ENCODE results near the gene SPNS2. TPM values are rescaled to one million over a fixed set of nuclear protein-coding genes. Genes with fewer than 3 reads are reported as not detected.
A peak's percentile ranks its signal among the peaks of the same experiment; 100 is the strongest.

SPNS2 gene
- polyA plus RNA-seq, 3 donors: 0.23 to 0.33 TPM; not detected in 1

GRCh38 chr17:4480929-4481898, 17.5 kb upstream of the SPNS2 start:
- WGBS (ENCODE audit: insufficient coverage): 11% methylated on average over 10 of the region's 14 CpGs
- peaks cover 34% of the 10 kb centered on the region for H3K4me1 Mint-ChIP-seq
- Histone ChIP-seq H3K27ac (ENCODE audit: low read depth in 1 of 2, low read length in 2 of 2) (peak overlapping the region; percentile 1 to 37), H3K27me3 (ENCODE audit: control insufficient read depth in 2 of 2, insufficient read depth in 2 of 2, low read length in 2 of 2) (no peaks in the 10 kb centered on the region), H3K9me3 (replicated peaks in 1 of 2; ENCODE audit: control insufficient read depth in 1 of 2, insufficient read depth in 1 of 2, low read length in 2 of 2) (no peaks in the 10 kb centered on the region), H2AFZ (ENCODE audit: insufficient read depth, low read depth, low read length, poor library complexity, severe bottlenecking) (peak overlapping the region; percentile 89), H3K4me1 (ENCODE audit: control insufficient read depth in 1 of 2, insufficient read depth in 2 of 2, low read length in 2 of 2) (peaks cover 23 to 25% of the 10 kb centered on the region in 2 donors), H3K9ac (ENCODE audit: insufficient read depth, low read length, poor library complexity, severe bottlenecking) (peak overlapping the region; percentile 47), H4K20me1 (ENCODE audit: insufficient read depth, low read length) (no peaks in the 10 kb centered on the region), H3K4me2 (replicated peaks; ENCODE audit: extremely low read depth, low read length, poor library complexity, severe bottlenecking) (peak overlapping the region; percentile 52), H3K79me2 (ENCODE audit: insufficient read depth, low read length) (no peaks in the 10 kb centered on the region), H3K4me3 (replicated peaks in 1 of 3; ENCODE audit: low read depth in 2 of 3, low read length in 3 of 3) (peak overlapping the region in 1 of 3 experiments; percentile 51), H3K36me3 (replicated peaks in 1 of 2; ENCODE audit: control insufficient read depth in 1 of 2, insufficient read depth in 2 of 2, low read length in 2 of 2) (no peaks in the 10 kb centered on the region)
- intact Hi-C loops (cut with micrococcal nuclease): no loop called here
- peak overlapping the region in 6 of 7 donors; percentile 48 to 82 (median 68) for H3K27ac Mint-ChIP-seq
- H3K9me3 Mint-ChIP-seq: peaks cover 0 to 1% (median 0%) of the 10 kb centered on the region in 7 donors
- peaks cover 0 to 8% of the 10 kb centered on the region in 2 donors for H3K36me3 Mint-ChIP-seq
- TF ChIP-seq CTCF (IDR thresholded peaks at IDR 0.05): no peak
- no peaks in the 10 kb centered on the region for H3K27me3 Mint-ChIP-seq (ENCODE audit: low read depth in 3 of 3)
- peak in 2 of 3 donors; percentile 19 to 30 for DNase-seq
- H3K4me3 Mint-ChIP-seq: peak overlapping the region; percentile 78 to 87

GRCh38 chr17:4482338-4483011, 16.2 kb upstream of the SPNS2 start:
- WGBS (ENCODE audit: insufficient coverage): 94% methylated on average over 9 of the region's 16 CpGs
- Histone ChIP-seq H3K27me3 (ENCODE audit: control insufficient read depth in 2 of 2, insufficient read depth in 2 of 2, low read length in 2 of 2) (no peaks in the 10 kb centered on the region), H3K27ac (ENCODE audit: low read depth in 1 of 2, low read length in 2 of 2) (no peak overlapping the region), H3K4me3 (replicated peaks in 1 of 3; ENCODE audit: low read depth in 2 of 3, low read length in 3 of 3) (no peak overlapping the region), H4K20me1 (ENCODE audit: insufficient read depth, low read length) (no peaks in the 10 kb centered on the region), H3K4me1 (ENCODE audit: control insufficient read depth in 1 of 2, insufficient read depth in 2 of 2, low read length in 2 of 2) (peaks cover 28 to 34% of the 10 kb centered on the region in 2 donors), H3K4me2 (replicated peaks; ENCODE audit: extremely low read depth, low read length, poor library complexity, severe bottlenecking) (no peak overlapping the region), H3K36me3 (replicated peaks in 1 of 2; ENCODE audit: control insufficient read depth in 1 of 2, insufficient read depth in 2 of 2, low read length in 2 of 2) (no peaks in the 10 kb centered on the region), H3K79me2 (ENCODE audit: insufficient read depth, low read length) (no peaks in the 10 kb centered on the region), H2AFZ (ENCODE audit: insufficient read depth, low read depth, low read length, poor library complexity, severe bottlenecking) (no peak overlapping the region), H3K9ac (ENCODE audit: insufficient read depth, low read length, poor library complexity, severe bottlenecking) (no peak overlapping the region), H3K9me3 (replicated peaks in 1 of 2; ENCODE audit: control insufficient read depth in 1 of 2, insufficient read depth in 1 of 2, low read length in 2 of 2) (no peaks in the 10 kb centered on the region)
- DNase-seq: no peak
- H3K4me3 Mint-ChIP-seq: no peak overlapping the region
- peaks cover 2 to 13% of the 10 kb centered on the region in 2 donors for H3K36me3 Mint-ChIP-seq
- peaks cover 0 to 4% (median 0%) of the 10 kb centered on the region in 3 donors for H3K27me3 Mint-ChIP-seq (ENCODE audit: low read depth in 3 of 3)
- H3K9me3 Mint-ChIP-seq: peaks cover 0 to 1% (median 0%) of the 10 kb centered on the region in 7 donors
- intact Hi-C loops (cut with micrococcal nuclease): no loop called here
- no peak for TF ChIP-seq CTCF (IDR thresholded peaks at IDR 0.05)
- peak overlapping the region in 1 of 7 donors; percentile 42 for H3K27ac Mint-ChIP-seq
- H3K4me1 Mint-ChIP-seq: peaks cover 44% of the 10 kb centered on the region
